ENCODE data around the gene OR6S1.

- TF ChIP-seq CTCF (IDR thresholded peaks at IDR 0.05), result no peak
- TF ChIP-seq CHD2 (IDR thresholded peaks at IDR 0.05; ENCODE audit: low read length, partially characterized antibody), result no peak
- no peak for TF ChIP-seq NRF1 (IDR thresholded peaks at IDR 0.05; ENCODE audit: low read depth, low read length)
- no peak for TF ChIP-seq RAD21 (IDR thresholded peaks at IDR 0.05; ENCODE audit: low read length)
- TF ChIP-seq POLR2AphosphoS5 (IDR thresholded peaks at IDR 0.05; ENCODE audit: low read depth, low read length), result no peak
- TF ChIP-seq YY1 (IDR thresholded peaks at IDR 0.05; ENCODE audit: low read depth), result no peak
- no peak for TF ChIP-seq MAX (IDR thresholded peaks at IDR 0.05; ENCODE audit: low read depth)
- TF ChIP-seq ZBTB33 (IDR thresholded peaks at IDR 0.05; ENCODE audit: borderline replicate concordance, low read depth), result no peak
These were observed 40.0 kb downstream of the OR6S1 start for GRCh38 chr14:20601522-20601921.
